SK-N-SH (cell line): ENCODE measurements around the gene OR10K1. TPM values are rescaled to one million over a fixed set of nuclear protein-coding genes. Genes with fewer than 3 reads are reported as not detected.

ENCODE experiments used
- CTCF ChIA-PET: fragments of 300-600, 350-600 bp; formaldehyde crosslinking; extraction: SDS; loops from one replicate; lab custom pipeline; 2021; lab: Yijun Ruan, JAX
- POLR2A ChIA-PET: fragments of 350-600 bp; sonication (Branson Sonifier 250); formaldehyde crosslinking; extraction: SDS; loops from one replicate; lab custom pipeline; 2020; ENCODE audit warnings: antibody characterized with exemption, inconsistent platforms; lab: Yijun Ruan, JAX
- DNase-seq: peaks from one replicate; pipeline ENCODE4 v3.0.0; 2012
- H2AFZ ChIP-seq: fragments of 200-600 bp; sonication (generic); 2 replicates; pipeline ENCODE4 v1.8.1; 2016; ENCODE audit warnings: antibody characterized with exemption, mild to moderate bottlenecking, low read depth
- H3F3A ChIP-seq: fragments of 200-600 bp; sonication (generic); replicated peaks from 2 replicates; pipeline ENCODE3; 2016; ENCODE audit warnings: antibody characterized with exemption, mild to moderate bottlenecking; ENCODE audit not compliant: insufficient read depth
- H3K27ac ChIP-seq, 2 experiments: fragments of 200-500 bp in 1 of 2; fragments of 200-600 bp in 1 of 2; sonication (Bioruptor generic) in 1 of 2; sonication (generic), shearing (Covaris generic) in 1 of 2; 2 replicates each; pipeline versions ENCODE4 v1.5.1 to v1.6.1; 2014 to 2016; ENCODE audit warnings: low read depth in 2 of 2, inconsistent platforms in 1 of 2, low read length in 1 of 2, mild to moderate bottlenecking in 1 of 2, mixed read lengths in 1 of 2
- H3K27me3 ChIP-seq: fragments of 200-600 bp; sonication (generic), shearing (Covaris generic); 2 replicates; pipeline ENCODE4 v1.6.1; 2016; ENCODE audit warnings: mixed run types; ENCODE audit not compliant: insufficient read depth
- H3K36me3 ChIP-seq, 2 experiments: fragments of 200-500 bp in 1 of 2; fragments of 200-600 bp in 1 of 2; sonication (Bioruptor generic) in 1 of 2; sonication (generic) in 1 of 2; replicated peaks in 1 of 2; 2 replicates each; pipeline versions ENCODE3 to v1.5.1; 2014 to 2016; ENCODE audit warnings: low read length in 1 of 2, mild to moderate bottlenecking in 1 of 2; ENCODE audit not compliant: insufficient read depth in 2 of 2, control insufficient read depth in 1 of 2
- H3K4me1 ChIP-seq, 2 experiments: fragments of 200-500 bp in 1 of 2; fragments of 200-600 bp in 1 of 2; sonication (Bioruptor generic) in 1 of 2; sonication (generic), shearing (Covaris generic) in 1 of 2; 2 replicates each; pipeline versions ENCODE4 v1.5.1 to v1.6.1; 2014 to 2016; ENCODE audit warnings: low read depth in 1 of 2, low read length in 1 of 2, mixed run types in 1 of 2; ENCODE audit not compliant: insufficient read depth in 2 of 2, control insufficient read depth in 1 of 2
- H3K4me2 ChIP-seq: fragments of 200-600 bp; sonication (generic), shearing (Covaris generic); 2 replicates; pipeline ENCODE4 v1.6.1; 2017; ENCODE audit warnings: mixed run types
- H3K4me3 ChIP-seq, 2 experiments: fragments of 200-500 bp in 1 of 2; fragments of 200-600 bp in 1 of 2; sonication (Bioruptor generic) in 1 of 2; sonication (generic), shearing (Covaris generic) in 1 of 2; 2 replicates each; pipeline versions ENCODE4 v1.5.1 to v1.8.1; 2014 to 2016; ENCODE audit warnings: low read depth in 2 of 2, inconsistent platforms in 1 of 2, low read length in 1 of 2, mild to moderate bottlenecking in 1 of 2, mixed read lengths in 1 of 2, moderate library complexity in 1 of 2
- H3K79me2 ChIP-seq: fragments of 200-600 bp; sonication (generic); 2 replicates; pipeline ENCODE4 v1.8.1; 2017; ENCODE audit warnings: mild to moderate bottlenecking; ENCODE audit not compliant: insufficient read depth
- H3K9ac ChIP-seq: fragments of 200-600 bp; sonication (generic); 2 replicates; pipeline ENCODE4 v1.6.1; 2017; ENCODE audit warnings: mixed run types
- H3K9me2 ChIP-seq: fragments of 200-600 bp; sonication (generic); 2 replicates; pipeline ENCODE4 v1.6.1; 2017; ENCODE audit warnings: mixed run types
- H3K9me3 ChIP-seq: fragments of 200-600 bp; sonication (generic); 2 replicates; pipeline ENCODE4 v1.6.1; 2017; ENCODE audit warnings: mixed run types, mild to moderate bottlenecking, moderate library complexity
- H4K20me1 ChIP-seq: fragments of 200-600 bp; sonication (generic); 2 replicates; pipeline ENCODE4 v1.6.1; 2017; ENCODE audit warnings: mild to moderate bottlenecking, mixed run types; ENCODE audit not compliant: insufficient read depth
- CHD2 ChIP-seq: fragments of 150-350 bp; IDR thresholded peaks from 2 replicates; pipeline ENCODE4 v1.6.1; 2018; ENCODE audit warnings: low read length; ENCODE audit not compliant: partially characterized antibody
- EZH2phosphoT487 ChIP-seq: fragments of 200-600 bp; sonication (generic); IDR thresholded peaks from 2 replicates; pipeline ENCODE4 v1.6.1; 2017; ENCODE audit warnings: low read depth, mixed run types, mild to moderate bottlenecking, antibody characterized with exemption, moderate library complexity, borderline replicate concordance
- FOXJ3 ChIP-seq: sonication (generic); formaldehyde crosslinking; IDR thresholded peaks from 2 replicates; pipeline ENCODE4 v1.5.1; 2020; ENCODE audit warnings: mild to moderate bottlenecking, missing genetic modification reagents
- FOXM1 ChIP-seq: IDR thresholded peaks from 2 replicates; pipeline ENCODE4 v1.4.0; 2012; ENCODE audit warnings: low read depth, mild to moderate bottlenecking
- JUND ChIP-seq: IDR thresholded peaks from 2 replicates; pipeline ENCODE4 v1.4.0; 2012
- MAX ChIP-seq: IDR thresholded peaks from 2 replicates; pipeline ENCODE4 v1.4.0; 2012; ENCODE audit warnings: low read depth
- NFIC ChIP-seq: IDR thresholded peaks from 2 replicates; pipeline ENCODE4 v1.4.0; 2012; ENCODE audit warnings: borderline replicate concordance
- PBX3 ChIP-seq: IDR thresholded peaks from 2 replicates; pipeline ENCODE4; 2012
- REST ChIP-seq: IDR thresholded peaks from 2 replicates; pipeline ENCODE4 v1.6.1; 2012; ENCODE audit warnings: mild to moderate bottlenecking, low read depth, low read length, moderate library complexity
- RFX5 ChIP-seq: IDR thresholded peaks from 2 replicates; pipeline ENCODE4 v1.6.1; 2012; ENCODE audit warnings: mild to moderate bottlenecking, improper control_type of control experiment, low read length
- RXRA ChIP-seq: IDR thresholded peaks from 2 replicates; pipeline ENCODE4 v1.4.0; 2012; ENCODE audit warnings: low read depth, mild to moderate bottlenecking, borderline replicate concordance
- SIN3A ChIP-seq: IDR thresholded peaks from 2 replicates; pipeline ENCODE4 v1.6.1; 2012; ENCODE audit warnings: low read depth, mild to moderate bottlenecking, low read length, moderate library complexity, borderline replicate concordance
- TEAD4 ChIP-seq: IDR thresholded peaks from 2 replicates; pipeline ENCODE4 v1.4.0; 2012; ENCODE audit warnings: mild to moderate bottlenecking, borderline replicate concordance; ENCODE audit not compliant: insufficient read depth
- USF1 ChIP-seq: IDR thresholded peaks from 2 replicates; pipeline ENCODE4 v1.4.0; 2012; ENCODE audit warnings: low read depth, borderline replicate concordance
- USF2 ChIP-seq: fragments of 150-350 bp; IDR thresholded peaks from 2 replicates; pipeline ENCODE4 v1.6.1; 2017; ENCODE audit warnings: antibody characterized with exemption, low read length, low read depth, borderline replicate concordance
- YY1 ChIP-seq: IDR thresholded peaks from 2 replicates; pipeline ENCODE4 v1.4.0; 2012; ENCODE audit warnings: low read depth, mild to moderate bottlenecking
- WGBS: methylation state at CpG from one replicate; pipeline ENCODE4 v1.1.6; 2017; ENCODE audit warnings: low lambda C conversion rate; 5-methylcytosine and 5-hydroxymethylcytosine counted together
- polyA plus RNA-seq, 3 experiments: library from polyadenylated mRNA; depleted of rRNA; stranded (reverse); fragments of >200 nt; gene quantifications; 2 replicates each; pipeline ENCODE4 v1.2.3, GENCODE V29; 2012
- TF ChIP-seq, protein P1 (sequence below): IDR thresholded peaks from 2 replicates; pipeline ENCODE4 v1.4.0; 2012; ENCODE audit warnings: low read depth, borderline replicate concordance

OR10K1 gene
- polyA plus RNA-seq, 1 of the 3 experiments (the other 2 are of a cell fraction), result not detected

DNA sequence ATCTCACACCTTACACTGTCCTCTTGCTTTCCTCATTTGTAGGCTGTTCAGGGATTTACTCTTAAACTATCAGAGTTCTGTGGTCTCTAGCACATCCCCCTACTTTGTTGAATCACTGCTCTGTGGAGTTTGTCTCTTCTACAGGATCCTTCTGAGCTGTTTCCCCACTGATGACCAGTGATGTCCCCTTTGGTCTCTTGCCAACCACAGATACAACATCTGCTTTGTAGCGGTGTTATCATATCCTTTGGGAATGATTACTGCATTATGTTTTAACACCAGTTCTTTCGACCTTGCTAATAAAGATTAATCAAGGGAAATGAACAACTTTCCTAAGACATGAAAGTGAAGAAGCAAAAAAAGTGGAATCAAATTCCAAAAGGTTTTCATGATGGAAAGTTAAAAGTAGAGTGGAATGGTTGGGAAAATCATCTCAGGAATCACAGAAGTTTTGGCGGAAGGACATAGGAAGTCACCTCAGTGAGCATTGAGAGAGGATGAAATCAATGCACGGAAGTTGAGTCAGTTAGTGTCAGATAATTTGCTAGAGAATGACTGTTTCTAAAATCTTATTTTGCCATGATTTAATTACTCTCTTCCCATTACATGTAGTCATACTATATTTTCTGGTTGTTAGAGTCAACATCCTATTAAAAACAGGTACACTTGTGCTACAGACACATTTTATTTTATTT is 46.8 kb upstream of the OR10K1 start:
- Histone ChIP-seq H4K20me1 (no peaks in the 10 kb centered on the region), H3K4me1 (no peaks in the 10 kb centered on the region), H2AFZ (no peak overlapping the region), H3K9me3 (no peaks in the 10 kb centered on the region), H3K79me2 (no peaks in the 10 kb centered on the region), H3K27ac (no peak overlapping the region), H3K27me3 (no peaks in the 10 kb centered on the region), H3K4me2 (no peak overlapping the region), H3K9me2 (no peaks in the 10 kb centered on the region), H3F3A (no peaks in the 10 kb centered on the region), H3K36me3 (no peaks in the 10 kb centered on the region), H3K9ac (no peak overlapping the region), H3K4me3 (no peak overlapping the region)
- DNase-seq, result no peak
- POLR2A ChIA-PET, result no interaction called here
- WGBS, result 10% methylated on average over 4 of the region's 4 CpGs
- no peak for TF ChIP-seq FOXM1
- no peak for TF ChIP-seq USF2
- TF ChIP-seq CHD2, result no peak
- no peak for TF ChIP-seq TEAD4
- TF ChIP-seq FOXJ3 (CRISPR knock-in tag), result no peak
- no peak for TF ChIP-seq YY1
- no peak for TF ChIP-seq SIN3A
- no peak for TF ChIP-seq RFX5
- TF ChIP-seq JUND, result no peak
- TF ChIP-seq MAX, result no peak
- no peak for TF ChIP-seq USF1
- TF ChIP-seq REST, result no peak
- TF ChIP-seq NFIC, result no peak
- TF ChIP-seq, protein P1, sequence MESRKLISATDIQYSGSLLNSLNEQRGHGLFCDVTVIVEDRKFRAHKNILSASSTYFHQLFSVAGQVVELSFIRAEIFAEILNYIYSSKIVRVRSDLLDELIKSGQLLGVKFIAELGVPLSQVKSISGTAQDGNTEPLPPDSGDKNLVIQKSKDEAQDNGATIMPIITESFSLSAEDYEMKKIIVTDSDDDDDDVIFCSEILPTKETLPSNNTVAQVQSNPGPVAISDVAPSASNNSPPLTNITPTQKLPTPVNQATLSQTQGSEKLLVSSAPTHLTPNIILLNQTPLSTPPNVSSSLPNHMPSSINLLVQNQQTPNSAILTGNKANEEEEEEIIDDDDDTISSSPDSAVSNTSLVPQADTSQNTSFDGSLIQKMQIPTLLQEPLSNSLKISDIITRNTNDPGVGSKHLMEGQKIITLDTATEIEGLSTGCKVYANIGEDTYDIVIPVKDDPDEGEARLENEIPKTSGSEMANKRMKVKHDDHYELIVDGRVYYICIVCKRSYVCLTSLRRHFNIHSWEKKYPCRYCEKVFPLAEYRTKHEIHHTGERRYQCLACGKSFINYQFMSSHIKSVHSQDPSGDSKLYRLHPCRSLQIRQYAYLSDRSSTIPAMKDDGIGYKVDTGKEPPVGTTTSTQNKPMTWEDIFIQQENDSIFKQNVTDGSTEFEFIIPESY, result no peak
- no peak for TF ChIP-seq RXRA
- TF ChIP-seq PBX3, result no peak
- TF ChIP-seq EZH2phosphoT487, result no peak
- CTCF ChIA-PET, result no interaction called here
